NCI-H146 (cell line): ENCODE results near the gene PLCZ1.
"Not testable (repeated sequence)": the region's sequence is repeated elsewhere in the genome, so short reads cannot be mapped to it uniquely, and the experiment has no call there.

Source experiments
- DNase-seq: peaks from one replicate; lab custom pipeline; 2025; lab: John Stamatoyannopoulos, UW

Gene PLCZ1

GRCh38 chr12:18703321-18703720 is 34.5 kb downstream of the PLCZ1 start:
- DNase-seq, result no peak

- no peak for DNase-seq
Measured at GRCh38 chr12:18700271-18700670, 37.5 kb downstream of the PLCZ1 start.

- DNase-seq, result no peak
Measured at GRCh38 chr12:18696971-18697602, 40.7 kb downstream of the PLCZ1 start.

GRCh38 chr12:18693986-18694385 is 43.8 kb downstream of the PLCZ1 start:
- DNase-seq, result not testable (repeated sequence)

- no peak for DNase-seq
Measured at GRCh38 chr12:18690653-18691052, 47.2 kb downstream of the PLCZ1 start.

GRCh38 chr12:18689771-18690170 is 48.0 kb downstream of the PLCZ1 start:
- DNase-seq, result no peak

- no peak for DNase-seq
Measured at GRCh38 chr12:18684430-18684829, 53.4 kb downstream of the PLCZ1 start.

GRCh38 chr12:18683327-18684013 is 54.3 kb downstream of the PLCZ1 start:
- DNase-seq, result no peak

GRCh38 chr12:18681818-18682217 is 56.0 kb downstream of the PLCZ1 start:
- no peak for DNase-seq

GRCh38 chr12:18676996-18677588 is 60.7 kb downstream of the PLCZ1 start:
- DNase-seq, result no peak

- DNase-seq, result no peak
Measured at GRCh38 chr12:18676141-18676540, 61.7 kb downstream of the PLCZ1 start.

- DNase-seq, result no peak
Measured at GRCh38 chr12:18658829-18659228, 79.0 kb downstream of the PLCZ1 start.

- DNase-seq, result no peak
Measured at GRCh38 chr12:18658179-18658578, 79.6 kb downstream of the PLCZ1 start.

GRCh38 chr12:18655351-18655750 is 82.5 kb downstream of the PLCZ1 start:
- no peak for DNase-seq

GRCh38 chr12:18653465-18653864 is 84.3 kb downstream of the PLCZ1 start:
- no peak for DNase-seq

GRCh38 chr12:18652596-18652995 is 85.2 kb downstream of the PLCZ1 start:
- DNase-seq, result no peak

- no peak for DNase-seq
Measured at GRCh38 chr12:18651525-18651924, 86.3 kb downstream of the PLCZ1 start.

- no peak for DNase-seq
Measured at GRCh38 chr12:18646286-18646890, 91.4 kb downstream of the PLCZ1 start.

GRCh38 chr12:18644564-18644963 is 93.2 kb downstream of the PLCZ1 start:
- no peak for DNase-seq

GRCh38 chr12:18643681-18644080 is 94.1 kb downstream of the PLCZ1 start:
- no peak for DNase-seq

- DNase-seq, result no peak
Measured at GRCh38 chr12:18640321-18640955, 97.4 kb downstream of the PLCZ1 start.

- no peak for DNase-seq
Measured at GRCh38 chr12:18634382-18634781, 103.4 kb downstream of the PLCZ1 start.
